DMS 273 treated with DMSO at 0.1 percent for 48 hours (cell line): ENCODE measurements around the gene ANO4.

Experiments
- DNase-seq: peaks from one replicate; lab custom pipeline; 2025; lab: John Stamatoyannopoulos, UW

ANO4 gene

DNA sequence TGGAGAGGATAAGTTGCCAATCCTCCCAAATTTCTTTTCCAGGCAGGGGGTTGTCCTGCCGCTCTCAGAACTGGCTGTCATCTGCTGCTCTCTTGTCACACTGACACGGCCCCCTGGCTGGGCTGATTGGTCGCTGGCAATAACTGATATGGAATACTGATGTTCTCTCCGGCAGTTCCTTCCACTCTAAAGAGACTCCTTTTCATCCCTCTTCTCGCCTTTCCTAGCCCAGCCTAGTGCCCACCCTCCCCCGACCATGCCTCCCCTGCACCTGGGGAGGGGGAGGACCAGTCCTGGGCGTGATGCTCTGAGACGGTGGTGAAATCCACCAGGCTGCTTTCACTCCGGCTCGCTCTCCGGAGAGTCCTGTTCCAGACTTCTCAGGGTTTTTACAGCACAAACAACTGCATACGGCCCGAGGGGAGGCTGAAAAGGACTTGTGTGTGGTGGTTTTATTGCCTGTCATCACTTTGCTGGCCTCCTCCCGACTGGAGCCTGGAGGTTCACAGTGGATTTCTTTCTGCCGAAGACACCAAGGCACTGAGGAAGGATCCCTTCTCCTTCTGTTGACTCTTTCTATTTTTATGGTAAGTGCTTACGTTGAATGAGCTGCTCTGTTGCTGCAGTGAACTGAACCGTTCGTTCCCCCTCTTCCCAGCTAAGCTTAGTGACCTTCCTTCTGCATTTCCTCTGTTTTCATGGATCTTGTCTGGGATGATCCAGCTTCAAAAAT lies at the start of gene ANO4:
Gene ANO4, plus strand, starts transcription at position 336 of the 733 bp plus-strand sequence. CDS start 107,010 bp downstream, outside the sequence.
- DNase-seq = no peak

DNA sequence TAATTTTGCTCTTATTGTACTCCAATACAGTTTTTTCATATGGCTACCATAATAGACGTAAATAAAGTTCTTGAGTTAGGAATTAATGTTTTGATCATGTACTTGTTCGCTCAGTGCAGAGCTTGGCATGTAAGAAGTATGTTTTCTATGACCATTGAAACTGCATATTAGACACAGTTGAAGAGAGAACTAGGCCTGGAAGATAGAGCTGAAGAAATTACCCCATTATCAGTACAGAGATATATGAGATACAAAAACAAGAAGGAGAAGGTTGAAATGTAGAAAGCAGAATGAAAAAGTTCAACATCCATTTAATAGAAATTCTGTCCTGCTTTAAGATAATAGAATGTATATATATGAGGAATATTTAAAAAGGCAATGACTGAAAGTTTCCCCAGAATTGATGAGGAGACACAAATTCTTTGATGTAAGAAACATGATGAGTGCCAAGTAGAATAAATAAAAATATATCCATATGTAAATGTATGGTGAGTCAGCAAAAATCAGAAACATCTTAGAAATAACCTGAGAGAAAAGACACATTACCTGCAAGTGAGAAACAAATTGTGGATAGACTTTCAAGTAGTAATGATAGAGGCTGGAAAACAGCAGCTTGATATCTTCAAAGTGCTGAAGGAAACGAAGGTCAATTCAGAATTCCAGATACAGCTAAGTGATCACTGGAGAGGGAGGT lies 49.1 kb upstream of the ANO4 start:
- DNase-seq = no peak

DNA sequence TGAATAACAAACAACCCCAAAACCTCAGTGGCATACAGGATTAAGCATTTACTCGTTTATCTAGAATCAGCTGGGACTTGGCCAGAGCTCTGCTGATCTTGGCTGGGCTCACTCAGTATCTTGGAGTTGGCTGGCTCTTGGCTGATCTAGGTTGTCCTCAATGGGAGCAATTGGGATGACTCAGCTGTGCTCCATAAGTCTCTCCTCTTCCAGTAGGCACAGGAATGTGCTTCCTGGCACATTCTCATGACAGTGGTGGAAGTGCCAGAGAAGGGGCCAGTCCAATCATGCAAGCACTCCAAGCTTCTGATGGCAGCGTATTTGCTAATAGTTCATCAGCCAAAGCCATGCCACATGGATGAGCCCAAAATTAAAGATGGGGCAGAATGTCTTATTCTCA lies 41.7 kb upstream of the ANO4 start:
- no peak for DNase-seq

DNA sequence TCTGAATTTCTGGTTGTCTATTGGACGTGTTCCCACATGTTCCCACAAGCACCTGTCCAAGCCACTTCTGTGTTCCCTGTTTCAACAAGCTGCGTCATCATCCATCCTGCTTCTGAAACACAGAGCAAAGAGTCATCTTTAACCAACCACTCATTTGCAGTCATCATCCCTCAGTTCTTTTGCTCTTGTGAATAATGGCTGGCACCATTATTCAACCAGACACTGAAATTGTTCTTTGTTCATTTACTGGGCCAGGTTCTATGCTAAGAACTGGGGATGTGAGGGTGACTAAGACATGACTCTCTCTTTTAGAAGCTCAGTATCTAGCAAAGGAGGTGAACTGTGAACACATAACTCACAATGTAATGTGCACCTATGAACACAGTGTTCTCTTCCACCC lies 40.7 kb upstream of the ANO4 start:
- DNase-seq = no peak

DNA sequence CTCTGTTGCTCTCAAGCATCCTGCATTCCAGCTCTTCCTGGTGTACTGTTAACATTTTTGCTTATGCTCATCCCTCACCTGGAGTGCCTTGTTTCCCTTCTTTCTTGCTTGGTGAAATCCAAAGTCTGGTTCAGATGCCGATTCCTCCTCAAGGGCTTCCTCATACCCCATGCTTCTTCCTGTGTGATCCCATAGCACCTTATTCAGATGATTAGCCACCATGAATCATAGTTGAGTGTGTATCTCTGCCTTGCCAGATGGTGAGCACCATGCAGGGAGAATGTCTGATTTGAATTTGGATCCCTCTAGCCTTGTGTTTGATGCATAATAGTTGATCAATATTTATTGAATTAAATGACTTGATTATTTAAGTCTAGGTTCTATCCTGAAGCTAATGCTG lies 39.4 kb upstream of the ANO4 start:
- no peak for DNase-seq

DNA sequence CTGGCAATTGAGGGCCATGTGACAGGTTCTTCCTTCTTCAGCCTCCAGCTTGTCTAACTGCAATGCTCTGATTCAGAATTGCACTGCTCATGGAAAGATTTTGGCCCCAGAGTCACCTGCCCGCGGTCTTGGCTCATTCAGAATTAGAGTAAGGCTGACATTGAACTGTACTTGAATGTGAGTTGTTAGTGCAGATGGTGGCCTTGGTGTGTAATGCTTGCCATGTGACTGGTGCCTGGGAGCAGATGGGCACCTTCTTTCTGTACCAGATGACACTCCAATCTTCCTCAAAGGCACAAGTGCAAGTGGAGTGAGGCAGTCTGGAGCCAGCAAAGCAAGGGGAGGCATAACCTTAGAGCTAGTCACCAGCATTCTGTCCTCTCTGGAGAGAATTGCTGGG lies 36.5 kb upstream of the ANO4 start:
- DNase-seq = peak; percentile 29

DNA sequence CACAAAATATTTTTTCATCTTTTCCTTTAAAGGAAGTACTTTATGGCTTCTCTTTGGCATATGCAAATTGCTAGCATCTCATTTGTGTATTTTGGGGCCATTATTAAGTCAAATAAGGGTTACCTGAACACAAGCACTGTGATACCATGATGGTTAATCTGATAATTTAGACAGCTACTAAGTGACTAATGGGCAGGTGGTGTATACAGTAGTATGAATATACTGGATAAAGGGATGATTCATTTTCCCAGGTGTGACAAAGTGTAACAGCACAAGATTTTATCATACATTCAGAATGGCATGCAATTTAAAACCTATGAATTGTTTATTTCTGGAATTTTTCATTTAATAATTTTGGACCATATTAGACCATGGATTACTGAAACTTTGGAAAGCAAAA lies 27.2 kb upstream of the ANO4 start:
- no peak for DNase-seq

DNA sequence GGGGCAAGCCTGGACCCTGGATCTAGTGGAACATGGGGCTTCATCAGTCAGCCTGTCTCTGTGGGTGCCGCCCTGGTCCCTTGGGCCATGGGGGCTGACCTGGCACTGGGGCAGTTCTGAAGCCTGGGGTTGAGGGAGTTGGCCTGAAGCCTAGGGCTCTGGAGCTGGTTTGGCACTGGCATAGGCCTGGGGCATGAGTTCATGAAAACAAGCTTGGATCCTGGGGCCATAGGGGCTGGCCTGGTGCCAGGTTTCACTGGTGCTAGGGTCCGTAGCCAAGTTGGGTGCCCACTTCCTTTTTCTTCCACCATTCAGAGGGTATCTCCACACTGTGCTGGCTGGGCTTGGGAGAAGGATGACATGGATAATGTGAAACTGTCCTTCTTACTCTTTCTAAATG lies 26.6 kb upstream of the ANO4 start:
- DNase-seq = no peak

DNA sequence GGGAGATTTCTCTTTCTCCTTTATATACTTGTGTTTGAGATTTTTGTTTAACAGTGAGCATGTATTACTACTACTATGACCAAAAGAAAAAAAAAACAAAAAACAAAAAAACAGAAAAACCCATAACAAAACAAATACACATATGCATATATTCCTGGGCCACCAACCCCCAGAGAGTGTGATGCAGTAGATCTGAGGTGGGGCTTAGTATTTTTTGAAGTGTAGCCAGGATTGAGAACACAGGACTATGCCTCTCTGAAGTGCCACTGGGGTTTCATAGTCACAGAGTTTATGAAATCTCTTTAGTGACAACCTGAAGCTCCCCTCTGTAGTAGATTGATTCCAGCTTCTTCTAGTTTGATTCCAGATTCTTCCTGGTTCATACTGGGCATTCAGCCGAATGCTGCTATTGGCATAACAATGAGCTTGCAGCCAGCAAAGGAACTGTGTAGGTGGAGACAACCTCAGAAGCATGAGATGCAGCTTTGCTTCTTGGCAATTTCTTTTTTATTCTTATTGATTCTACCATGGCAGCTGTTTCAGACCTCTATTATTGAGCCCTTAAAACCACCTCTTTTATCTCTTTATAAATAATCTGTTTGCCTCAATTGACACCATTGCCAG lies 15.5 kb upstream of the ANO4 start:
- no peak for DNase-seq

DNA sequence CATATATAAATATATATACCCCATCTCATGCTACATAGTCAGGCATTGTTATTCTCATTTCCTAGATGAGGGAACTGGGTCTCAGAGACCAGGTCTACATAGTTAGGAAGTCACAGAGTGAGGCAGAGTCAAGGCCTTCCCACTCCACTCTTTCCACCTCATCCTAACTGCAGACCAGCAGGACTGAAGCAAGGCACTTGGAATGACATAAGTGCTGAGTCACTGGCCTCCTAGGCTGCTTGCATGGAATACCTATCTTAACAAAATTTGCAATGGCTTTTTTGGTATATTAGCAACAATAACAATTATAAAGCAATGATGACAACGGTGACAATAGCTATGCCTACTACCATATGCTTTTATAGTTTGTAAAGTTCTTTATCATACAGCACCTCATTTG lies 5.4 kb upstream of the ANO4 start:
- DNase-seq = no peak

DNA sequence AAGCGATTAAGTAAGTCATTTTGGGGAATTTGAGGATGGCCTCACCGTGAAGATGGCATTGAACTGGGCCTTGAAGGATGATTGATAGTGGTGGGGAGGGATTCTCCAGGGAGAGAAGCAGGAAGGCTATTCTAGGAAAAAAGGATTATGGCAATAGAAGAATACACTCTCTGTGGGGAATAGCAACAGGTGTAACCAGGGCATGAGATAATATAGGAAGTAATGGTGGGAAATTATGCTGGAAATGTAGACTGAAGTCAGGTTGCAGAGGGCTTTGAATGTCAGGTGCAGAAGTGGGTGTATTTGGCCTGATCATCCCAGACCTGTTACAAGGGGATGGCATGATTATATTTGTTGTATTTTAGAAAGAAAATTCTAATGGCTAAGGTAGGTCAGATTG lies 4.6 kb upstream of the ANO4 start:
- no peak for DNase-seq

DNA sequence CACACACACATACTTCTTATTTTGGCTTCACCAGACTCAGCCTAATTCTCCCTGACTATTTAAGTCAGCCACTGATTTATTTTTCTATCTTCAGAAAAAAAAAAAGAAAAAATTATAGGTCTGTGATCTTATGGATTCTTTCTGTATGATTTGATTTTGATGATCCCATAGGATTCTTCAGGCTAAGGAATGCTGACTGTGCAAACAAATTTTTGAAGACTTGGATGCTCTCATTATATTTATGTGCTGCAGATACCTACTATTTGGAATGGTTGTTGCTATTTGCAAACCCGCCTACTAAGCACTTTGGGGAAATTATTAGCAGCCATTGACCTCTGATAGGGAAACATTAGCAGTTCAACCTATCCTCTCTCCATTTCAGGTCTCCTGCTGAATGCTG lies 4.0 kb upstream of the ANO4 start:
- no peak for DNase-seq

DNA sequence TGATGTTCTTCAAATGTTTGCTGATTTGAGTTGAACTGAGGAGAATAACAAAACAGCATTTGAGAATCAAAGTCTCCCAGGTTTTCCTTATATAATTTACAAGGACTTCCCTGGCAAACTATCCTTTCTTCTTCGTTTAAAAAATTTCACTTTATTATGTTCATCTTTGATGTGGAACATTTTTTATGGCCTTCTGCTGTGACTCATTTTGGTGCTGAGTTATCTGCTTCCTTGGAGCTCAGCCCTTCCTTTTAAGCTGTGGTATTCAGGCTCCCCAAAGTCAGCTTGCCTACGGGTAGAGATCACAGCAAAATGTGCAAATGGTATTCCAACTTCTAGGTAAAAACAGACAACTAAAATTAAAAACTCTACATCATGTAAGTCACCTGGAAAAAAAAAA lies 1.4 kb upstream of the ANO4 start:
- DNase-seq = no peak

DNA sequence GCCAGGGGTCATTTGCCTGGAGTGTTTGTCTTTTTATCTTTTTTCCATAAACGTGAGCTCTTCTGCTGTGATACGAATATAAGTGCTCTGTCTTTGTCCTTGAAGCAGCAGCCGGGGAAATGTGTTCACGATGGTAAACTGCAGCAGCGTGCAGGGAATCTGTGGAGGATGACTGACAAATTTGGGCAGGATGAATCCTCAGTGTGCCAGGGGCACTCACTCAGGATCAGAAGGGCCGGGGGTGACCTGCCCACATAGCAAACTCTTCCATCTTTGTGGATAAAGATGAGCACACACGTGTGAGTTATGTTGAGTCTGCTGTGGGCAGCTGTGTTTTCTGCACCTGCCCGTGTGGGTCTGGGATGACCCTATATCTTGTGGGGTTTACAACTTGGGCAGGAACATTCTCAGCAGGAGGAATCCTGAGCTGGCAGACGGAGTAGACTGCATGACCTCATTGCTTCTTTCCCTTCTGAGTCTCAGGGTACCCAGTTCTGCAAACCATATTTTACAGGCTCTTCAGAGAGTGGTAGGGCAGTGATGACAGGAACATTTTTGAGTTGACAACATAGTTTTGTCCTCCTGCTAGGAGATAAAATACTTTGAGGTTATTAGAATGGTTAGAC lies 711 bp downstream of the ANO4 start:
- DNase-seq = no peak

DNA sequence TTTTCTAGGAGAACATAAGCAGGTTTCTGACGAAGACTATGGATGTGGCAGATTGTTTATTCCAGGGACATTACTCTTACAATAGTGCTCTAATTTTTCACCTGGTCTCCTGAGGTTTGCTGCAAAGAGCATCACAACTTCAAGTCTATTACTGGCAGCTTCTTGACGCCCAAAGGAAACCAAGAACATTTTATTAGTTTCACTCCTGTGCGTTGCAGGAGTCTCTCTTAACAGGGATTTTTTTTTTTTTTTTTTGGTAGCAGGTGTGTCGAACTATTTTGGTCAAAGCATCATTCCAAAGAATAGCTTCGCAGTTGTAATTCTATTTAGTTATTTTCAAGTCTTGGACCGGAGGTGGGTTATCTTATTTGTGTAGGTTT lies 1.2 kb downstream of the ANO4 start:
- no peak for DNase-seq

DNA sequence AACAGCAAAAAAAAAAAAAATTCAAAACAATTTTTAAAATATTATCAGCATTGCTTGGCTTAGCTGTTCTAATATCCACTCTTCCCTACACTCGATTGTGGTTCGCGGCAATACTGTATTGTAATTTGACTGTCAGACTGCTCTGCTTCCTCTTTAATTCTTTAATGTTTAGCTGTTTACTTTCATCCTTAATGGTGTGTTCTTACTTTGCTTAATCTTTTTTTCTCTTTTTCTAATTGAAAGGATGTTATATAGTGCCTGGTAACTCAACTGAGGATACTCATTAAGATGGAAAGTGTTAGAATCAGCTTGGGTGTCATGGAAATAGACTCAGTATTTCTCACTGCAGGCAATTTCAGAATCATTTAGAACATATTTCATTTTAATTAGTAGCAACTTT lies 2.0 kb downstream of the ANO4 start:
- no peak for DNase-seq

DNA sequence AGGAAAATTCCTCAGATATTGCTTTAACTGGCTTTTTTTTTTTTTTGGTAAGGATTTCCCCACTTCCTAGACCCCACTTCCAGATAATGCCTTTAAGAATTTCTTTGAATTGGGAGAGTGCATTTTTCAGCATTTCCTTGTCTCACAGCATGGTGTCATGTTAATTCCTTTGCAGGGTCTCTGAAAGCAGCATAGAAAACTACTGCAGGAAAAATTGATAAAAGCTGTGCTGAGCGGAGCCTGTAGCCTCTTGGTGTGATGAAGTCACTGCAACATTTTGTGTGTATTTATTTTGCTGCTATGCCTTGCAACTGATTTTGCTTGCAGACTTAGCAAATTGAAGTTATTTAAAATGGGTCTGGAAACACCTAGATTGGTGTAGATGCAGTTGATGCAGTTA lies 2.7 kb downstream of the ANO4 start:
- no peak for DNase-seq

DNA sequence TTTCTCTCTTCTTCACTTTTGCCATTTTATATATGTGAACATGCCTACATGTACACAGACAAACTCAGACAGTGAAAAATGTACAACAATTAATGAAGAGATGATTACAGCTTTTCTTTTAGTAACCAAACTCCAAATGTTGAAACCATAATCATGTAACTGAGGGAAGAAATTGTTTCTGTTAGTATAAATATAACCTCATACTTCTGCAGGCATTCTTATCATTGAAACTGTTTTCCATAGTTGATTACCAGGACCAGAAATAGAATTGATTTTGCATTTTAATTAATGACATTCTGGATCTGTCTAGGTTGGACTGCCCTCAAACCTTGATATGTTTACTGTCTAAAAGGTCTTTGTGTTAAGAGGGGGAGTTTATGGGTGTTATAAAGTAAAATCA lies 3.2 kb downstream of the ANO4 start:
- no peak for DNase-seq

DNA sequence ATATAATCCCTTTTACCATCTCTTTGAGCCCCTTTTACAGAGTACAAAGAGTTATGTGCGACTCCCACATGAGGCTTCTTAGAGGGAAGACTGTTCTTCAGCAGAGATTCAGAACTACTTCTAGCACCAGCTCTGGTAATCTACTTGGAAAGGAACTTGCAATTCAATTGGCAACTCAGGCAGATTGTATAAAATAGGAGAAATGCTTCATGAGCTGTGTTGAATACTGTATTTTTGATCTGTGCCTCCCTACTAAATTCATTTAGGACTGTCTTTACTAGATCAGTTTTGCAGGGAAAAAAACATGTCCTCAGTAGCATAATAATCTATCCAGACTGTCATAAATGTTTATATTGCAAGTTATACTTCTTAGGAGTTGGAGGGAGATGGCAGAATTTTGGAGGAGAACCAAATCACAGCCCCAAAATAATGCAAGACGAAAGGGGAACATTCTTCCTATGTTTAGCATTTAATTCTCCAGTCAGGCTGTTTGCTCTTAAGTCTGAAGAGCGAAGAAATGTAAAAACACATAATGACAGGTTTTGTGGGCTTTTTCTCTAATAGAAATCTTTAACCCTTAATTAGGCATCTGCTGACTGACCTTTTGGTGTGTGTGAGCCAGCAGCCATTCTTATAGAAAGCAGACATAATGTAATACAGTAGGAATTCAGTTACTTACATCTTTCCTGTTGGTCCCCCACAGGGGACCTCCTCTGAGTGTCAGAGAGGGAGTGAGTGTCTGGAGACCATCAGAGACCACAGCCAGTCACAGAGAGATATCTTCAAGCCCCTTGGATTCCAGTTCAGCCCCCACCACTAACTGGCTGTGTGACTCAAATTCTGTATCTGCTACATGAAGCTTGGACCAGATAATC lies 3.9 kb downstream of the ANO4 start:
- DNase-seq = no peak

DNA sequence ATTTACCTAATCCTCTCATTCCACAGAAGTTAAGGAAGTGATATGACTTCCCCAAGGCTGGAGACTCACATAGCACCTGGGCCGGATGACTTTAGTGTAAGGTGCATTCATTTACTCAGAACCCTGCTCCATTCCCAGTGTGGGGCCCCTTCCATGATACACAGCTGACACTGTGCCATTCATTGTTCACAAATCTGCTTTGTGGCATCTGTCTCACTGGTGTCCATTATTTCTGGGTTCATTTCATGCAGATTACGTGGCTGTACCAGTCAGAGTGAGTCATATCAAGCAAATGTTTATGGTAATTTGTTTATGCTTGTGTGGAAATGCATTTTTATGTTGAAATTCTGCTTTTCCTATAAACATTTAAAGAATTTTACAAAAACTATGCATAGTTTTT lies 5.2 kb downstream of the ANO4 start:
- no peak for DNase-seq

DNA sequence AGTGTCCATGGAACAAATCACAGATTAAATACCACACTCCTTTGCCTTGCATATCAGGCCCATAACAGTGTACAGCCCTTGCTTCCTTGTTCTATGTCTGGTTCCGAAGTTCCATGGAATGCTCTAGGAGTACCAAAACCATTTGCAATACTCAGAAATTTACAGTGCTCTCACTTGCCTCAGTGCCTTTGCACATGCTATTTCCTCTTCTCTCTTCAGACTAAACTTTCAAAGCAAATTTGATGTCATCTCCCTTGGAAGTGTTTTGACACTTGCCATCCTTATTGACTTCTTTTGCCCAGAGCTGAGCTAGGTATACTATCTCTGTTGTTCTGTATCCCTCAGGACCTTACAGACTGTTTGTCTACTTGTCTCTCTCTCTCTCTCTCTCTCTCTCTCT lies 6.1 kb downstream of the ANO4 start:
- DNase-seq = no peak

DNA sequence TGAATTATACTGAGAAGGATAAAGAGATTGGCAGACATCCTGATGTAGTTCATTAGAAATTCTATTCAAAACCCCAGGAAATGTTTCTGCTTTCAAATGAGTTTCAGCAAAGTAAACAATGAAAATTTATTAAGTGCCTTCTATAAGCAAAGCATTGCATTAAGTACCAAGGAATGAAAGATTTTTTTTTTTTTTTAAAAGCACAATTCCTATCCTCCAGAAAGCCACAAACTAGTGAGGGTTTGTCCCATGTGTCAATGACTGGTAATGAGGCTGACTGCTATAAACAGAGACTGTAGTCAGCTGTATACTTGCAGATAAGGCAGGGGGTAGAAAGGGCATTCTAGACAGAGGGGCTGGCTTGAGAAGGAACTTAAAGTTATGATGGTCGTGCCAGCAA lies 6.7 kb downstream of the ANO4 start:
- no peak for DNase-seq
